Measurements from ENCODE around the gene KBTBD8. TPM values are rescaled to one million over a fixed set of nuclear protein-coding genes. Genes with fewer than 3 reads are reported as not detected.

KBTBD8 gene
- total RNA-seq, 1 donor from 2014 or later, result 9.2 TPM

GRCh38 chr3:66949898-66950297 is 48.2 kb upstream of the KBTBD8 start:
- H3K9me3 Mint-ChIP-seq (ENCODE audit: unreplicated experiment), result no peaks in the 10 kb centered on the region
- no peak for TF ChIP-seq CTCF (IDR thresholded peaks at IDR 0.05; ENCODE audit: insufficient read depth, low read depth, low read length)
- no peak for TF ChIP-seq EZH2 (IDR thresholded peaks at IDR 0.05; ENCODE audit: insufficient read depth, low read length)
- Histone ChIP-seq H2AFZ (ENCODE audit: low read depth, low read length) (no peak overlapping the region), H3K27me3 (ENCODE audit: insufficient read depth, low read length) (peaks cover 3% of the 10 kb centered on the region), H3K79me2 (ENCODE audit: insufficient read depth, low read length) (no peaks in the 10 kb centered on the region), H3K27ac (ENCODE audit: low read depth, low read length) (no peak overlapping the region), H3K4me2 (ENCODE audit: low read length) (no peak overlapping the region), H3K36me3 (ENCODE audit: insufficient read depth, low read length) (no peaks in the 10 kb centered on the region), H4K20me1 (ENCODE audit: insufficient read depth, low read length) (no peaks in the 10 kb centered on the region), H3K9ac (ENCODE audit: low read length) (no peak overlapping the region), H3K4me1 (ENCODE audit: insufficient read depth, low read length) (no peaks in the 10 kb centered on the region), H3K9me3 (ENCODE audit: insufficient read depth, low read depth, low read length) (no peaks in the 10 kb centered on the region), H3K4me3 (ENCODE audit: insufficient read depth, low read depth, low read length) (no peak overlapping the region)
- H3K4me1 Mint-ChIP-seq (ENCODE audit: low read depth, unreplicated experiment), result no peaks in the 10 kb centered on the region
- H3K36me3 Mint-ChIP-seq (ENCODE audit: low read depth, unreplicated experiment), result no peaks in the 10 kb centered on the region
- H3K27me3 Mint-ChIP-seq (ENCODE audit: low read depth, unreplicated experiment), result no peaks in the 10 kb centered on the region
- H3K27ac Mint-ChIP-seq (ENCODE audit: unreplicated experiment), result no peak overlapping the region
- no peak for DNase-seq (ENCODE audit: low read depth)
- FAIRE-seq, result no peak
- H3K4me3 Mint-ChIP-seq (ENCODE audit: unreplicated experiment), result no peak overlapping the region

- H3K36me3 ChIP-seq (ENCODE audit: insufficient read depth, low read length), result no peaks in the 10 kb centered on the region
- no peak for TF ChIP-seq EZH2 (IDR thresholded peaks at IDR 0.05; ENCODE audit: insufficient read depth, low read length)
- no peak for TF ChIP-seq CTCF (IDR thresholded peaks at IDR 0.05; ENCODE audit: insufficient read depth, low read depth, low read length)
- H3K9me3 ChIP-seq (ENCODE audit: insufficient read depth, low read depth, low read length), result no peaks in the 10 kb centered on the region
- no peak overlapping the region for H3K27ac Mint-ChIP-seq (ENCODE audit: unreplicated experiment)
- H3K4me2 ChIP-seq (ENCODE audit: low read length), result no peak overlapping the region
- no peaks in the 10 kb centered on the region for H3K9me3 Mint-ChIP-seq (ENCODE audit: unreplicated experiment)
- H3K4me3 Mint-ChIP-seq (ENCODE audit: unreplicated experiment), result no peak overlapping the region
- H4K20me1 ChIP-seq (ENCODE audit: insufficient read depth, low read length), result no peaks in the 10 kb centered on the region
- no peaks in the 10 kb centered on the region for H3K4me1 ChIP-seq (ENCODE audit: insufficient read depth, low read length)
- no peak overlapping the region for H3K9ac ChIP-seq (ENCODE audit: low read length)
- H3K36me3 Mint-ChIP-seq (ENCODE audit: low read depth, unreplicated experiment), result no peaks in the 10 kb centered on the region
- no peaks in the 10 kb centered on the region for H3K79me2 ChIP-seq (ENCODE audit: insufficient read depth, low read length)
- no peaks in the 10 kb centered on the region for H3K27me3 Mint-ChIP-seq (ENCODE audit: low read depth, unreplicated experiment)
- H3K27me3 ChIP-seq (ENCODE audit: insufficient read depth, low read length), result peaks cover 3% of the 10 kb centered on the region
- H2AFZ ChIP-seq (ENCODE audit: low read depth, low read length), result no peak overlapping the region
- no peak overlapping the region for H3K4me3 ChIP-seq (ENCODE audit: insufficient read depth, low read depth, low read length)
- H3K4me1 Mint-ChIP-seq (ENCODE audit: low read depth, unreplicated experiment), result peaks cover under 1% of the 10 kb centered on the region
- FAIRE-seq (no peak), DNase-seq (ENCODE audit: low read depth) (no peak)
- no peak overlapping the region for H3K27ac ChIP-seq (ENCODE audit: low read depth, low read length)
These were observed 45.8 kb upstream of the KBTBD8 start for GRCh38 chr3:66952357-66952756.

- no peak overlapping the region for H3K9ac ChIP-seq (ENCODE audit: low read length)
- Mint-ChIP-seq H3K4me3 (ENCODE audit: unreplicated experiment) (no peak overlapping the region), H3K27me3 (ENCODE audit: low read depth, unreplicated experiment) (no peaks in the 10 kb centered on the region), H3K4me1 (ENCODE audit: low read depth, unreplicated experiment) (peaks cover 2% of the 10 kb centered on the region), H3K27ac (ENCODE audit: unreplicated experiment) (no peak overlapping the region), H3K9me3 (ENCODE audit: unreplicated experiment) (no peaks in the 10 kb centered on the region), H3K36me3 (ENCODE audit: low read depth, unreplicated experiment) (no peaks in the 10 kb centered on the region)
- TF ChIP-seq EZH2 (IDR thresholded peaks at IDR 0.05; ENCODE audit: insufficient read depth, low read length), result no peak
- TF ChIP-seq CTCF (IDR thresholded peaks at IDR 0.05; ENCODE audit: insufficient read depth, low read depth, low read length), result no peak
- H3K79me2 ChIP-seq (ENCODE audit: insufficient read depth, low read length), result no peaks in the 10 kb centered on the region
- FAIRE-seq, result no peak
- no peak overlapping the region for H3K27ac ChIP-seq (ENCODE audit: low read depth, low read length)
- H3K4me2 ChIP-seq (ENCODE audit: low read length), result no peak overlapping the region
- peaks cover 3% of the 10 kb centered on the region for H3K27me3 ChIP-seq (ENCODE audit: insufficient read depth, low read length)
- no peaks in the 10 kb centered on the region for H3K9me3 ChIP-seq (ENCODE audit: insufficient read depth, low read depth, low read length)
- no peaks in the 10 kb centered on the region for H4K20me1 ChIP-seq (ENCODE audit: insufficient read depth, low read length)
- no peaks in the 10 kb centered on the region for H3K36me3 ChIP-seq (ENCODE audit: insufficient read depth, low read length)
- H3K4me3 ChIP-seq (ENCODE audit: insufficient read depth, low read depth, low read length), result no peak overlapping the region
- no peak overlapping the region for H2AFZ ChIP-seq (ENCODE audit: low read depth, low read length)
- H3K4me1 ChIP-seq (ENCODE audit: insufficient read depth, low read length), result no peaks in the 10 kb centered on the region
- no peak for DNase-seq (ENCODE audit: low read depth)
These were observed 44.1 kb upstream of the KBTBD8 start for GRCh38 chr3:66953934-66954445.
